Measurements from ENCODE around the gene GRIA2.

- TF ChIP-seq, protein P1, sequence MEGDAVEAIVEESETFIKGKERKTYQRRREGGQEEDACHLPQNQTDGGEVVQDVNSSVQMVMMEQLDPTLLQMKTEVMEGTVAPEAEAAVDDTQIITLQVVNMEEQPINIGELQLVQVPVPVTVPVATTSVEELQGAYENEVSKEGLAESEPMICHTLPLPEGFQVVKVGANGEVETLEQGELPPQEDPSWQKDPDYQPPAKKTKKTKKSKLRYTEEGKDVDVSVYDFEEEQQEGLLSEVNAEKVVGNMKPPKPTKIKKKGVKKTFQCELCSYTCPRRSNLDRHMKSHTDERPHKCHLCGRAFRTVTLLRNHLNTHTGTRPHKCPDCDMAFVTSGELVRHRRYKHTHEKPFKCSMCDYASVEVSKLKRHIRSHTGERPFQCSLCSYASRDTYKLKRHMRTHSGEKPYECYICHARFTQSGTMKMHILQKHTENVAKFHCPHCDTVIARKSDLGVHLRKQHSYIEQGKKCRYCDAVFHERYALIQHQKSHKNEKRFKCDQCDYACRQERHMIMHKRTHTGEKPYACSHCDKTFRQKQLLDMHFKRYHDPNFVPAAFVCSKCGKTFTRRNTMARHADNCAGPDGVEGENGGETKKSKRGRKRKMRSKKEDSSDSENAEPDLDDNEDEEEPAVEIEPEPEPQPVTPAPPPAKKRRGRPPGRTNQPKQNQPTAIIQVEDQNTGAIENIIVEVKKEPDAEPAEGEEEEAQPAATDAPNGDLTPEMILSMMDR (IDR thresholded peaks at IDR 0.05), result no peak
- TF ChIP-seq POLR2AphosphoS5 (IDR thresholded peaks at IDR 0.05) (no peak), POLR2A (IDR thresholded peaks at IDR 0.05) (no peak), EP300 (IDR thresholded peaks at IDR 0.05) (no peak)
Measured at GRCh38 chr4:157282019-157282418, 61.5 kb downstream of the GRIA2 start.

Measured in sigmoid colon (tissue), 4 donors.